ENCODE measurements around the gene RRP9.

DNA sequence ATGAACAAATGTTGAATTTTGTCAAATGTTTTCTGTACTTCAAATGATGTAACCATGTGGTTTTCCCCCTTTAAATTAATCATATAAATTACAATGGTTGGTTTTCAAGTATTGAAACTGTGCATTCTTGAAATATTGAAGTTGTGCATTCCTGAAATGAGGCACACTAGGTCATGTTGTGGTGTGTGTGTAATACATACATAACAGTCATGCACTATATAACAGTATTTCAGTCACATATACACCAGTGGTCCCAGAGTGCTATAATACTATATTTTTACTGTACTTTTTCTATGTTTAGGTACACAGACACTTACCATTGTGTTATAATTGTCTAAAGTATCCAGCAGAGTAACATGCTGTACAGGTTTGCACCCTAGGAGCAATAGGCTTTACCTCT is 55.3 kb downstream of the RRP9 start:
- TF ChIP-seq, protein P1, sequence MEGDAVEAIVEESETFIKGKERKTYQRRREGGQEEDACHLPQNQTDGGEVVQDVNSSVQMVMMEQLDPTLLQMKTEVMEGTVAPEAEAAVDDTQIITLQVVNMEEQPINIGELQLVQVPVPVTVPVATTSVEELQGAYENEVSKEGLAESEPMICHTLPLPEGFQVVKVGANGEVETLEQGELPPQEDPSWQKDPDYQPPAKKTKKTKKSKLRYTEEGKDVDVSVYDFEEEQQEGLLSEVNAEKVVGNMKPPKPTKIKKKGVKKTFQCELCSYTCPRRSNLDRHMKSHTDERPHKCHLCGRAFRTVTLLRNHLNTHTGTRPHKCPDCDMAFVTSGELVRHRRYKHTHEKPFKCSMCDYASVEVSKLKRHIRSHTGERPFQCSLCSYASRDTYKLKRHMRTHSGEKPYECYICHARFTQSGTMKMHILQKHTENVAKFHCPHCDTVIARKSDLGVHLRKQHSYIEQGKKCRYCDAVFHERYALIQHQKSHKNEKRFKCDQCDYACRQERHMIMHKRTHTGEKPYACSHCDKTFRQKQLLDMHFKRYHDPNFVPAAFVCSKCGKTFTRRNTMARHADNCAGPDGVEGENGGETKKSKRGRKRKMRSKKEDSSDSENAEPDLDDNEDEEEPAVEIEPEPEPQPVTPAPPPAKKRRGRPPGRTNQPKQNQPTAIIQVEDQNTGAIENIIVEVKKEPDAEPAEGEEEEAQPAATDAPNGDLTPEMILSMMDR (IDR thresholded peaks at IDR 0.05; ENCODE audit: insufficient read depth, low read length): no peak
- TF ChIP-seq POLR2AphosphoS5 (IDR thresholded peaks at IDR 0.05; ENCODE audit: low read depth) (no peak), GABPA (IDR thresholded peaks at IDR 0.05; ENCODE audit: low read depth) (no peak), SPI1 (IDR thresholded peaks at IDR 0.05; ENCODE audit: borderline replicate concordance, low read depth) (no peak)
- TF ChIP-seq, protein P2, sequence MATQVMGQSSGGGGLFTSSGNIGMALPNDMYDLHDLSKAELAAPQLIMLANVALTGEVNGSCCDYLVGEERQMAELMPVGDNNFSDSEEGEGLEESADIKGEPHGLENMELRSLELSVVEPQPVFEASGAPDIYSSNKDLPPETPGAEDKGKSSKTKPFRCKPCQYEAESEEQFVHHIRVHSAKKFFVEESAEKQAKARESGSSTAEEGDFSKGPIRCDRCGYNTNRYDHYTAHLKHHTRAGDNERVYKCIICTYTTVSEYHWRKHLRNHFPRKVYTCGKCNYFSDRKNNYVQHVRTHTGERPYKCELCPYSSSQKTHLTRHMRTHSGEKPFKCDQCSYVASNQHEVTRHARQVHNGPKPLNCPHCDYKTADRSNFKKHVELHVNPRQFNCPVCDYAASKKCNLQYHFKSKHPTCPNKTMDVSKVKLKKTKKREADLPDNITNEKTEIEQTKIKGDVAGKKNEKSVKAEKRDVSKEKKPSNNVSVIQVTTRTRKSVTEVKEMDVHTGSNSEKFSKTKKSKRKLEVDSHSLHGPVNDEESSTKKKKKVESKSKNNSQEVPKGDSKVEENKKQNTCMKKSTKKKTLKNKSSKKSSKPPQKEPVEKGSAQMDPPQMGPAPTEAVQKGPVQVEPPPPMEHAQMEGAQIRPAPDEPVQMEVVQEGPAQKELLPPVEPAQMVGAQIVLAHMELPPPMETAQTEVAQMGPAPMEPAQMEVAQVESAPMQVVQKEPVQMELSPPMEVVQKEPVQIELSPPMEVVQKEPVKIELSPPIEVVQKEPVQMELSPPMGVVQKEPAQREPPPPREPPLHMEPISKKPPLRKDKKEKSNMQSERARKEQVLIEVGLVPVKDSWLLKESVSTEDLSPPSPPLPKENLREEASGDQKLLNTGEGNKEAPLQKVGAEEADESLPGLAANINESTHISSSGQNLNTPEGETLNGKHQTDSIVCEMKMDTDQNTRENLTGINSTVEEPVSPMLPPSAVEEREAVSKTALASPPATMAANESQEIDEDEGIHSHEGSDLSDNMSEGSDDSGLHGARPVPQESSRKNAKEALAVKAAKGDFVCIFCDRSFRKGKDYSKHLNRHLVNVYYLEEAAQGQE (IDR thresholded peaks at IDR 0.05; ENCODE audit: insufficient replicate concordance, low read depth): no peak
